ENCODE measurements around the gene VEGFB.

VEGFB gene

DNA sequence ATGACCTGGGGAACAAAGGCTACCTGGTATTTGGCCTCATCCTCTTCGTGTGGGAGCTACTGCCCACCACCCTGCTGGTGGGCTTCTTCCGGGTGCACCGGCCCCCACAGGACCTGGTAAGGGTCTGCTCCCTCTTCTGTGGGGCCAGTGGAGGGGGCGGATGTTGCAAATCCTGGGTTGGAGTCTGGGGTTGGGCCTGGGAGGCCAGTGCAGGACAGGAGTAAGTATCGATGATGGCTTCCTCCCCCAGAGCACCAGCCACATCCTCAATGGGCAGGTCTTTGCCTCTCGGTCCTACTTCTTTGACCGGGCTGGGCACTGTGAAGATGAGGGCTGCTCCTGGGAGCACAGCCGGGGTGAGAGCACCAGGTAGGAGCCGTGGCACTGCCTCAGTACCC, 54.0 kb downstream of the VEGFB start:
- TF ChIP-seq, protein P1, sequence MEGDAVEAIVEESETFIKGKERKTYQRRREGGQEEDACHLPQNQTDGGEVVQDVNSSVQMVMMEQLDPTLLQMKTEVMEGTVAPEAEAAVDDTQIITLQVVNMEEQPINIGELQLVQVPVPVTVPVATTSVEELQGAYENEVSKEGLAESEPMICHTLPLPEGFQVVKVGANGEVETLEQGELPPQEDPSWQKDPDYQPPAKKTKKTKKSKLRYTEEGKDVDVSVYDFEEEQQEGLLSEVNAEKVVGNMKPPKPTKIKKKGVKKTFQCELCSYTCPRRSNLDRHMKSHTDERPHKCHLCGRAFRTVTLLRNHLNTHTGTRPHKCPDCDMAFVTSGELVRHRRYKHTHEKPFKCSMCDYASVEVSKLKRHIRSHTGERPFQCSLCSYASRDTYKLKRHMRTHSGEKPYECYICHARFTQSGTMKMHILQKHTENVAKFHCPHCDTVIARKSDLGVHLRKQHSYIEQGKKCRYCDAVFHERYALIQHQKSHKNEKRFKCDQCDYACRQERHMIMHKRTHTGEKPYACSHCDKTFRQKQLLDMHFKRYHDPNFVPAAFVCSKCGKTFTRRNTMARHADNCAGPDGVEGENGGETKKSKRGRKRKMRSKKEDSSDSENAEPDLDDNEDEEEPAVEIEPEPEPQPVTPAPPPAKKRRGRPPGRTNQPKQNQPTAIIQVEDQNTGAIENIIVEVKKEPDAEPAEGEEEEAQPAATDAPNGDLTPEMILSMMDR (IDR thresholded peaks at IDR 0.05; ENCODE audit: low read depth, low read length): no peak
- no peak for DNase-seq (ENCODE audit: extremely low read depth, low read depth)
